HepG2 (cell line): ENCODE measurements around the gene ZNF697.

ENCODE experiments used
- HMGXB4 ChIP-seq, 2 experiments: sonication (generic) in 1 of 2; formaldehyde crosslinking in 1 of 2; IDR thresholded peaks; 2 replicates each; pipeline versions ENCODE4 v1.4.0 to v1.6.1; 2018 to 2020; ENCODE audit warnings: missing genetic modification reagents in 2 of 2, borderline replicate concordance in 1 of 2, low read depth in 1 of 2, mild to moderate bottlenecking in 1 of 2, missing biosample characterization in 1 of 2
- JUNB ChIP-seq: sonication (generic); formaldehyde crosslinking; IDR thresholded peaks from 2 replicates; pipeline ENCODE4 v1.8.0; 2022; ENCODE audit warnings: missing genetic modification reagents, mild to moderate bottlenecking, borderline replicate concordance
- MLX ChIP-seq: IDR thresholded peaks from 2 replicates; pipeline ENCODE4 v1.6.1; 2016
- ZNF362 ChIP-seq: sonication (generic); formaldehyde crosslinking; IDR thresholded peaks from 2 replicates; pipeline ENCODE4 v1.4.0; 2020; ENCODE audit warnings: missing genetic modification reagents, mild to moderate bottlenecking, borderline replicate concordance

GRCh38 chr1:119633575-119633974 lies 14.5 kb downstream of the ZNF697 start:
- TF ChIP-seq MLX (CRISPR knock-in tag) (no peak), HMGXB4 (CRISPR knock-in tag; IDR thresholded peaks at IDR 0.05; ENCODE audit: borderline replicate concordance in 1 of 2, low read depth in 1 of 2) (no peak), JUNB (CRISPR knock-in tag) (no peak), ZNF362 (CRISPR knock-in tag) (no peak)
